ENCODE results near the gene MYO7A. TPM values are rescaled to one million over a fixed set of nuclear protein-coding genes. Genes with fewer than 3 reads are reported as not detected.

Gene MYO7A
- total RNA-seq, 1 donor from 2014 or later = 23.2 TPM

- DNase-seq (ENCODE audit: low spot score) = no peak
Observed at GRCh38 chr11:77159937-77160495, 32.0 kb downstream of the MYO7A start.

- no peak for DNase-seq (ENCODE audit: low spot score)
Observed at GRCh38 chr11:77163271-77163670, 35.2 kb downstream of the MYO7A start.

- DNase-seq (ENCODE audit: low spot score) = no peak
Observed at GRCh38 chr11:77165066-77165465, 37.0 kb downstream of the MYO7A start.

GRCh38 chr11:77166021-77166420 lies 38.0 kb downstream of the MYO7A start:
- no peak for DNase-seq (ENCODE audit: low spot score)

- no peak for DNase-seq (ENCODE audit: low spot score)
Observed at GRCh38 chr11:77167111-77167626, 39.1 kb downstream of the MYO7A start.

DNA sequence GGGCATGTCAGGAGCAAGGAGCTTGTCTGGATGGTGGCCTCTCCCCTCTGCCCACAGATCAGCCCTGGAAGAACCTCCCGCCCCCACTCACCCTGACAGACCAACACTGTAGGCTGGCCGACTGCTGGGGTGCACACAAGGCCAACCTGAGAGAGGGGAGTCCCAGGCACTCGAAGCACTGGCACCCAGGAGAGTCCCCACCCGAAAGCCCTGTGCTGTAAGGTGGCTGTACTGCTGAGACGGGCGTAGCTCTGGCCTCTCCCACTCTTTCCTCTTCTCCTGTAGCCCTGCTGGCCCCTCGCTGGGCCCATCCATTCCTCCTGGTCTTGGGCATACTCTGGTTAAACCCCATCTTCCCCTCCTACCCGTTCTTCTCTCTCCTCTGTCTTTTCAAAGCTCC lies 39.7 kb downstream of the MYO7A start:
- DNase-seq (ENCODE audit: low spot score) = no peak

GRCh38 chr11:77170107-77170506 lies 42.1 kb downstream of the MYO7A start:
- no peak for DNase-seq (ENCODE audit: low spot score)

DNA sequence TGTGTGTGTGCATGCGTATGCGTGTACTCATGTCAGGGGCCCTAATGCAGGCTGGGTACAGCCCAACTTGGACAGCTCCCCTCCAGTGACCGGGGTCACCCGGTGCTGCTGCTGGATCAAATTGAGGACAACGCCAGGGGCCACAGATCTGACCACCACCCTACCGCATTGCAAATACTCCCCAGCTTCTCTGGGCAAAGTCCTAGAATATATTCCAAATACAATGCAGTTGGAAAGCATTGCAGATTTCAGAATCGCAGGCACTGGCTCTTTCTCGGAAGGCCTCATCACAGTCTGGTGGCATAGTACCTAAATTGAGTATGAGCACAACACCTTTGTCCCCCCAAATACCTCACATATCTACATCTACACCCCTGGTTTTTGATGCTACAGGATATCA lies 43.2 kb downstream of the MYO7A start:
- DNase-seq (ENCODE audit: low spot score) = no peak

- DNase-seq (ENCODE audit: low spot score) = no peak
Observed at GRCh38 chr11:77171885-77172665, 44.0 kb downstream of the MYO7A start.

DNA sequence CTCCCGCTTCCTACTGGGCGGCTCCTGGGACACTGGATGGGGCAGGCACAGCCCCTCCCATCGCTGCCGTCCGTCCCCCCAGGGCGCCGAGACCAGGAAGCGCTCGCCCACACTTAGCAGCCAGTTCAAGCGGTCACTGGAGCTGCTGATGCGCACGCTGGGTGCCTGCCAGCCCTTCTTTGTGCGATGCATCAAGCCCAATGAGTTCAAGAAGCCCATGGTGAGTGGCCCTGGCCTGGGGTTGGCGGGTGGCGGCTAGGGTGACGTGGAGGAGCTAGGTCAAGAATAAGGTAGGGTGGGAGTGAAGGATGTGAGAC lies 44.6 kb downstream of the MYO7A start:
- DNase-seq (ENCODE audit: low spot score) = no peak

- DNase-seq (ENCODE audit: low spot score) = no peak
Observed at GRCh38 chr11:77173494-77173893, 45.4 kb downstream of the MYO7A start.

GRCh38 chr11:77174559-77174958 lies 46.5 kb downstream of the MYO7A start:
- no peak for DNase-seq (ENCODE audit: low spot score)

GRCh38 chr11:77175021-77175842 lies 47.2 kb downstream of the MYO7A start:
- DNase-seq (ENCODE audit: low spot score) = no peak

GRCh38 chr11:77175869-77176539 lies 48.0 kb downstream of the MYO7A start:
- no peak for DNase-seq (ENCODE audit: low spot score)

- no peak for DNase-seq (ENCODE audit: low spot score)
Observed at GRCh38 chr11:77176996-77177395, 49.0 kb downstream of the MYO7A start.

- no peak for DNase-seq (ENCODE audit: low spot score)
Observed at GRCh38 chr11:77178150-77178549, 50.1 kb downstream of the MYO7A start.

DNA sequence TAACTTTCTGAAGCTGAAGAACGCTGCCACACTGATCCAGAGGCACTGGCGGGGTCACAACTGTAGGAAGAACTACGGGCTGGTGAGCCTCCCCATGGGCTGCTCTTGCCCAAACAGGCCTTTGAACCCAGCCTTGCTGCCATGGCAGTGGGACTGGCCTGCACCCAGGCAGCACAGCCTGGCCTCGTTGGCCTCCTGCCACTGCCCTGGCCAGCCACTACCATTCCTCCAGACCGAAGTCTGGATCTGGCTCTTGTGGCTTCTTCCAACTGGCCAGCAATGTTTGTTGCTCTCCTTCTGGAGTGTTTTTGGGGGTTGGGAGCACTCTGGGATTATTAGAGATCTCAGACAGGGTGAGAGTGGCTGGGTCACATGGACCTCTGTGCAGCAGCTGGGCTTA lies 51.0 kb downstream of the MYO7A start:
- no peak for DNase-seq (ENCODE audit: low spot score)

GRCh38 chr11:77179681-77180080 lies 51.6 kb downstream of the MYO7A start:
- no peak for DNase-seq (ENCODE audit: low spot score)

- DNase-seq (ENCODE audit: low spot score) = no peak
Observed at GRCh38 chr11:77180346-77180745, 52.3 kb downstream of the MYO7A start.

GRCh38 chr11:77181226-77181625 lies 53.2 kb downstream of the MYO7A start:
- no peak for DNase-seq (ENCODE audit: low spot score)

DNA sequence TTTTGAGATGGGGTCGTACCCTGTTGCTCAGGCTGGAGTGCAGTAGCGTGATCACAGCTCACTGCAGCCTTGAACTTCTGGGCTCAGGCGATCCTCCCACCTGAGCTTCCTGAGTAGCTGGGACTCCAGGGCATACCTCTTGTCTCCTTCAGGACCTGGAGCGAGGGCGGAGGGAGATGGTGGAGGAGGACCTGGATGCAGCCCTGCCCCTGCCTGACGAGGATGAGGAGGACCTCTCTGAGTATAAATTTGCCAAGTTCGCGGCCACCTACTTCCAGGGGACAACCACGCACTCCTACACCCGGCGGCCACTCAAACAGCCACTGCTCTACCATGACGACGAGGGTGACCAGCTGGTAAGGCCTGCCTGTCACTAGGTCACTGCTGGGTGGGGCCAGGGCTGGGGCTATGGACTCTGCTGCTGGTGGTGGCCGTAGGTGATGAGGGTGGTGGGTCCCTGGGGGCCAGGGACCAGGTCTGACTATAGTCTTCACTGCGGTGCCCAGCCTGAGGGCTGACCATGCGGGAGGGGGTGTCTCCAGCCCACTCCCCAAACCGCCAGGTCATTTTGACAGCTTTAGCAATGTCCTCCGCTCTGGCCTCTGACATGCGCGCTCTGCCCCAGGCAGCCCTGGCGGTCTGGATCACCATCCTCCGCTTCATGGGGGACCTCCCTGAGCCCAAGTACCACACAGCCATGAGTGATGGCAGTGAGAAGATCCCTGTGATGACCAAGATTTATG lies 53.9 kb downstream of the MYO7A start:
- DNase-seq (ENCODE audit: low spot score) = no peak

Measured in mesenteric fat pad (tissue), 1 donor.